Measurements from ENCODE around the gene TBL1X. TPM values are rescaled to one million over a fixed set of nuclear protein-coding genes. Genes with fewer than 3 reads are reported as not detected.

Gene TBL1X
- total RNA-seq, 2 experiments from 2014 or later = 16.1 to 35.7 TPM

GRCh38 chrX:9659571-9660195 is 194.8 kb downstream of the TBL1X start:
- intact Hi-C loops (cut with micrococcal nuclease; ENCODE audit: unreplicated experiment) = no loop called here
- DNase-seq (ENCODE audit: low spot score) = no peak
- no peak overlapping the region for H3K4me3 ChIP-seq (ENCODE audit: low read depth, low read length, poor library complexity, severe bottlenecking)
- no peaks in the 10 kb centered on the region for H3K9me2 ChIP-seq (ENCODE audit: insufficient read depth, low read length)
- no peak overlapping the region for H3K4me2 ChIP-seq (ENCODE audit: low read length)
- ChIA-PET CTCF (ENCODE audit: unreplicated experiment) (interaction anchor here (0.5 kb wide), 1 partner anchor 14 kb away, joined by 4 read pairs; no protein-coding TSS in a partner anchor), POLR2A (interaction anchor here (1.3 kb wide), 1 partner anchor 9 kb away, joined by 3 read pairs; no protein-coding TSS in a partner anchor)
- H4K20me1 ChIP-seq (ENCODE audit: insufficient read depth, low read length) = no peaks in the 10 kb centered on the region
- no peaks in the 10 kb centered on the region for H3K79me2 ChIP-seq (ENCODE audit: insufficient read depth, low read depth, low read length)
- no TSS peak for BruUV-seq (replicated peaks)
- H2AFZ ChIP-seq (ENCODE audit: low read length) = no peak overlapping the region
- TF ChIP-seq EZH2phosphoT487 (IDR thresholded peaks at IDR 0.05; ENCODE audit: borderline replicate concordance, low read depth, low read length) = no peak
- TF ChIP-seq CTCF (conservative IDR thresholded peaks at IDR 0.05; ENCODE audit: low read length) = no peak
- H3K9me3 ChIP-seq (ENCODE audit: low read length) = no peaks in the 10 kb centered on the region
- no peaks in the 10 kb centered on the region for H3K4me1 ChIP-seq (ENCODE audit: insufficient read depth, low read length, poor library complexity, severe bottlenecking)
- H3K36me3 ChIP-seq (ENCODE audit: insufficient read depth, low read length) = no peaks in the 10 kb centered on the region; the same call in 1 of the 2 replicates
- no peak overlapping the region for H3K27ac ChIP-seq (ENCODE audit: low read depth, low read length, poor library complexity, severe bottlenecking)

GRCh38 chrX:9662148-9662547 is 197.3 kb downstream of the TBL1X start:
- no peaks in the 10 kb centered on the region for H3K4me1 ChIP-seq (ENCODE audit: insufficient read depth, low read length, poor library complexity, severe bottlenecking)
- H3K36me3 ChIP-seq (ENCODE audit: insufficient read depth, low read length) = no peaks in the 10 kb centered on the region
- CTCF ChIA-PET (ENCODE audit: unreplicated experiment) = no interaction called here
- BruUV-seq (replicated peaks) = no TSS peak
- POLR2A ChIA-PET = no interaction called here
- H3K79me2 ChIP-seq (ENCODE audit: insufficient read depth, low read depth, low read length) = no peaks in the 10 kb centered on the region
- no peaks in the 10 kb centered on the region for H4K20me1 ChIP-seq (ENCODE audit: insufficient read depth, low read length)
- no peak for DNase-seq (ENCODE audit: low spot score)
- no peak overlapping the region for H3K4me2 ChIP-seq (ENCODE audit: low read length)
- intact Hi-C loops (cut with micrococcal nuclease; ENCODE audit: unreplicated experiment) = no loop called here
- no peak for TF ChIP-seq EZH2phosphoT487 (IDR thresholded peaks at IDR 0.05; ENCODE audit: borderline replicate concordance, low read depth, low read length)
- no peak for TF ChIP-seq CTCF (conservative IDR thresholded peaks at IDR 0.05; ENCODE audit: low read length)
- H2AFZ ChIP-seq (ENCODE audit: low read length) = no peak overlapping the region
- no peak overlapping the region for H3K4me3 ChIP-seq (ENCODE audit: low read depth, low read length, poor library complexity, severe bottlenecking)
- no peak overlapping the region for H3K27ac ChIP-seq (ENCODE audit: low read depth, low read length, poor library complexity, severe bottlenecking)
- H3K9me2 ChIP-seq (ENCODE audit: insufficient read depth, low read length) = no peaks in the 10 kb centered on the region
- H3K9me3 ChIP-seq (ENCODE audit: low read length) = no peaks in the 10 kb centered on the region

- no peak overlapping the region for H3K4me3 ChIP-seq (ENCODE audit: low read depth, low read length, poor library complexity, severe bottlenecking)
- no peaks in the 10 kb centered on the region for H3K79me2 ChIP-seq (ENCODE audit: insufficient read depth, low read depth, low read length)
- no peak for TF ChIP-seq CTCF (conservative IDR thresholded peaks at IDR 0.05; ENCODE audit: low read length)
- no peak for DNase-seq (ENCODE audit: low spot score)
- no peaks in the 10 kb centered on the region for H3K9me2 ChIP-seq (ENCODE audit: insufficient read depth, low read length)
- H4K20me1 ChIP-seq (ENCODE audit: insufficient read depth, low read length) = no peaks in the 10 kb centered on the region
- no peak overlapping the region for H2AFZ ChIP-seq (ENCODE audit: low read length)
- H3K4me1 ChIP-seq (ENCODE audit: insufficient read depth, low read length, poor library complexity, severe bottlenecking) = peaks cover 2% of the 10 kb centered on the region
- intact Hi-C loops (cut with micrococcal nuclease; ENCODE audit: unreplicated experiment) = no loop called here
- no peak overlapping the region for H3K27ac ChIP-seq (ENCODE audit: low read depth, low read length, poor library complexity, severe bottlenecking)
- no TSS peak for BruUV-seq (replicated peaks)
- POLR2A ChIA-PET = no interaction called here
- no peaks in the 10 kb centered on the region for H3K36me3 ChIP-seq (ENCODE audit: insufficient read depth, low read length)
- no peak overlapping the region for H3K4me2 ChIP-seq (ENCODE audit: low read length)
- CTCF ChIA-PET (ENCODE audit: unreplicated experiment) = no interaction called here
- H3K9me3 ChIP-seq (ENCODE audit: low read length) = no peaks in the 10 kb centered on the region
These were observed 198.4 kb downstream of the TBL1X start for GRCh38 chrX:9663216-9663615.

All from OCI-LY7 (cell line).